GM11168 (cell line): ENCODE measurements around the gene RALGAPA2.

Experiments
- in situ Hi-C: fragments of 300-500 bp; cut with MboI; formaldehyde crosslinking; loops from one replicate; pipeline ENCODE4 v1.12.0; 2022; ENCODE audit warnings: low sequenced_read_pairs; ENCODE audit not compliant: unreplicated experiment

Gene RALGAPA2

DNA sequence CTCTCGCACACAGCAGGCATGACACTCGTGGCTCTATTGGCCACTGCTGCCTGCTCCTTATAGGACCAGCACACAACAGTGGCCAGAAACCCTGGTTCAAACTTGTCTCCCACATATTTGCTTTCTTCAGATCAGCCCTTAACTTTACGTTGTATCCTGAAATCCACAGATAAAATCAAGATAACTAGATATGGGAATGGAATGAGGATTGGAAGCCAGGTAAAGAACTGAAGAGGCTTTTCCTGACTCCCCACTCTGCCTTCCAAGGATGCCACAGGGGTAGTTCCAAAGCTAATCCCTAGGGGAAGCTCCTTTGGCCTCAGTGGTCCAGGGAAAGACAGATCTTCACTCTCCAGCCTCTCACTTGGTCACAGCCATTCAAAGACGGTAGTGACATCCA, 258.1 kb downstream of the RALGAPA2 start:
- in situ Hi-C loops: no loop called here

DNA sequence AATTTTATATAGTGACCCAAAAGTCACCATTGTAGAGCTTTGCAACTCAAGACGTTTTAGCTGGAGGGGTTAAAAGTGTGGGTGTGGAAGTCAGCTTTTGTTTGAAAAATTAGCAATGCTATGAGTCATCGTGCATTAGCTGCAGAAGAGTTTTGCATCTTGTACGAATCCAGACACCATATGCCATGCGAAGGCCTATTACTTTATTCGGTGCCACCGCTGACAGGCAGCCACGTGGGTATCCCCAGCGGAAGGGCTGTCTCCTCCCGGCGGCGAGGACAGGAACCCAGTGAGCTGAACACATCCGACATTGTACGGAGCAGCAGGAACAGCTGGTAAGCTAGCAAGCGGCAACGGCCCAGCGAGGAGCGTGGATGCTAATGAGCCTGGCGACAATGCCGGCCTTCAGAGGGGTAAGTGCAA, 260.2 kb downstream of the RALGAPA2 start:
- in situ Hi-C loops: no loop called here

- in situ Hi-C loops: no loop called here
Observed at GRCh38 chr20:20450521-20450920, 261.9 kb downstream of the RALGAPA2 start.

DNA sequence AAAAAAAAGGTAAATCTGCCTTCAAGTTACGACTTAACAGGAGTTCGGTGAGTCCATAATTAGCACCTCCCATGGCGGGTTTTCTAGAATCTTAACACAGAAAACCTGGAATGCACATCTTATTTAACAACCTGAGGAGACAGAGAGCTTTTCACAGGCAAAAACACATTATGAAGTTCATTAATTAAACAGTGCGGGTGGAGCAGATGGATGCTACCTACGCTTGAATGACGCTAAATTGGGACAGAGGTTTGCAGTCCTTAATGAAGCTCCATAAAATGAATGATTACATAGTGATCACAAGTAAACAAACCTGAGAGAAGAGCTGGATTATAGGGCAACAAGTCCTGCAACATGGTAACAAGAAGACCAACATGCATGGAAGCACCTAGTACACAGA, 263.6 kb downstream of the RALGAPA2 start:
- in situ Hi-C loops: no loop called here

DNA sequence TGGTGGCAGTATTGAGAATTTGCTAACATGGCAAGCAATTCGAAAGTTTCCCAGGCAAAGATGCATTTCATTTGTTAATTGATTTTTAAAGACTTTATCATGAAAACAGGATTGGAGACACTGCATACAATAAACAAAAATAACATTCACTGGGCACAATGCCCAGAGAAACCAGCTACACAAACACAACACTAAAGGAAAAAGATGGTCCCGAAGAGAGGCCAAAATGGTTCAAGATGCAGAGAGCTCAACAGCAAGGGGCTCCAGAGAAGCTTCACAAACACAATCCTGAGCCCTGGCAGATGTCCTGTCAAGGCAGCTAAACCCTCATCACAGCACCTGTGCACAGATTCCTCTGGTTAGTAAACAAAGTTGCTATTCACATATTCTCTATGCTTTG, 265.2 kb downstream of the RALGAPA2 start:
- in situ Hi-C loops: no loop called here

DNA sequence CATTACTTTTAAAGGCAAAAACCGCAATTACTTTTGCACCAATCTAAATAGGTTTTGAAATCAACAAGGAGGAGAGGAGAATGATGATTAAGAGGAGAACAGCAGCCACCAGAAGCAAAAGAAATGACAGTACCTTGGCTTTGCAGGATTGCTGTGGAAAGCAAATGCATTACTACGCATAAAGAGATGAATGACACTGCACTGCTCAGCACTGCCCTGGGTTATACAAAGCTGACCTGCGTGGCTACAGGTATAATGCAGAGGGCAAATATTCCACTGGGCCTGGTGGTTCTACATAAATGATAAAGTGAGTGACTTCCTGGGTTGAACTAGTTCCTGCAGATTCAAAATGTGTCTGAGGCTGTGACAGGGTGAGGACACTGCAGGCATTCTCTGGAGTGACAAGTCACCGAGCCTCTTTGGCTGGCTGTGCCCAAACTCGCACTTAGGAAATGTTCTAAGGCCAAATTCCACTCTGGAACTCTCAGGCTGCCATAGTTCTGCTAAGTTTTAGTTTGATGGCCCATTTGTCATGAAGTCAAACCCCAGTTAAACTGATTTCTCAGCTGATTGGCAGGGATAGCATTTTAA, 265.9 kb downstream of the RALGAPA2 start:
- in situ Hi-C loops: no loop called here

- in situ Hi-C loops: no loop called here
Observed at GRCh38 chr20:20446001-20446400, 266.4 kb downstream of the RALGAPA2 start.

- in situ Hi-C loops: no loop called here
Observed at GRCh38 chr20:20443504-20443903, 268.9 kb downstream of the RALGAPA2 start.

DNA sequence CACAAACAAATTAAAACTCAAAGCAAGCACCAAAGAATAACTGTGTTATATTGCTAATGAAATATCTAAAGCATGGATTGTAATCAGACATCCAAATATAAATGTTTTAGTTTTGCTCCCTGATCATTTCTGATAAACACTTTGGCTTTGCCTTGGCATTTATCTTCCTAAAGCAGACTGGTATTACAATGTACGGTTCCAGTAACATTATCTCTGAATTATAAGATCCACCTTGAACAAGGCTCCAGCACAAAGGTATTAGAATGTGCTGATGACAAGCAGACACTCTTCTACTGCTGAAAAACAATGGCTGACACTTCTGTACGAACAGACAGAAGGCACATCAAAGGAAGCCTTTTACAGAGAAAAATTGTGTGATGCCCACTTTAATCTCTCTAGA, 270.0 kb downstream of the RALGAPA2 start:
- in situ Hi-C loops: no loop called here

GRCh38 chr20:20440886-20441658, 271.4 kb downstream of the RALGAPA2 start:
- in situ Hi-C loops: no loop called here

DNA sequence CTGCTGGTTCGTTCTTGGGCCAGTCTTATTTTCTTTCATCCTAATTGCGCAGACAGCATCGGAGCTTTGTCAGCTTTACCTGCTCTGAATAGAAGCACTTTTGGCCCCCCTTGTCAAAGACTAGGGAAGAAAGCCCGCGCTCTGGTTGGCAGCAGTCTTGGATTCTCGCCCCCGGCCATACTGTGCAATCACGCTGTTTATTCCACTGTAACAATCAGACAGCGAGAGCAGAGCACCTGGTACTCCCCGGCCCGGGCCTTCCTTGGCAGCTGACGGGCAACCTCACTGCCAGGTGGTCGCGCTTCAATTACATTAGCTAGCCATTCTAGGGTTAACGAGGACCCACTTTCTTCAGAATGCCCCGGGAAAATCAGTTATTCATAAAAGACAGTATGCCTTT, 272.0 kb downstream of the RALGAPA2 start:
- in situ Hi-C loops: no loop called here

DNA sequence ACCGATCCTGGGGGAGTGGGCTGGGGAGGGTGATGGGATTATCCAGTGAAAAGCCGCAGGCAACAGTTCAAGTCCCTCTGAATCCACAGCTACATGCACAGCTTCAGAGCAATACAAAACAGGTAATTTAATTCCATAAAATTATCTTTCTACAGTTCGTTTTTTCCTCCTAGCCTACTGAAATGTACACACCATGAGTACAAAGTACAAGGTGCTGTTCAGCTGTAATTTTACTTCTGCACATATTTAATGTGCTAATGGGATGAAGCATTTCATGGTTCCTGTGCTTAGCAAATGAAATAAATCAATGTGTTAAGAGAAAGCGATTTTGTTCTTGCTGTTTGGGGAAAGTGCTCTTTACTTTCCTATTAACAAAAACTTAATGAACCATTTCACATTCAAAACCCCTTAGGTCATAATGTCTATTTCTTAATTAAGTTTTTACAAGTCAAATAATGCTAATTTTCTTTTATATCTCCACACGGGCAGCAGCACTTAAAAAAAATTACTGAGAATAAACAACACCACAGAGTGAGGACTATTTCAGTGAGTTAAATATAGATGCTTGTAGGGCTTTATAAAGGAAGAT, 272.7 kb downstream of the RALGAPA2 start:
- in situ Hi-C loops: no loop called here

GRCh38 chr20:20437314-20437713, 275.1 kb downstream of the RALGAPA2 start:
- in situ Hi-C loops: no loop called here

GRCh38 chr20:20436689-20437088, 275.8 kb downstream of the RALGAPA2 start:
- in situ Hi-C loops: no loop called here

DNA sequence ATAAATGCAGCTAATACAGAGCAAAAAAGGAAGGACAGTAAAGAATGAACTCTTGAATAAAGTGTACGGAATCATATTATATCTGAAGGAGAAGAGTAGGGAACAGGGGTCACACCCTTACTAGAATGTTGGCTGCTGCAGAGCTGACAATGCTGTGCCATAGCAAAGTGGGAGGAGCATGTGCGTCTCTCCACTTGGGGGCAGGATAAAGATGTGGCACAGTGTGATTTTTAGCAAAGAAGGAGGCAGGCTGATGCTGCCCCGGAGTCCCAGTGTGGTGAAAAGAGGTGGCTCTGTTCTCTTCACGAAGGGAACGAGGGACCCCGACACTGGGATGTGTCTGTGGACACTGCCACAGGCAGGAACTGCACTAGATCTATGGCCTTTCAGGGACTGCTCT, 277.0 kb downstream of the RALGAPA2 start:
- in situ Hi-C loops: no loop called here

- in situ Hi-C loops: no loop called here
Observed at GRCh38 chr20:20432618-20433286, 279.7 kb downstream of the RALGAPA2 start.

DNA sequence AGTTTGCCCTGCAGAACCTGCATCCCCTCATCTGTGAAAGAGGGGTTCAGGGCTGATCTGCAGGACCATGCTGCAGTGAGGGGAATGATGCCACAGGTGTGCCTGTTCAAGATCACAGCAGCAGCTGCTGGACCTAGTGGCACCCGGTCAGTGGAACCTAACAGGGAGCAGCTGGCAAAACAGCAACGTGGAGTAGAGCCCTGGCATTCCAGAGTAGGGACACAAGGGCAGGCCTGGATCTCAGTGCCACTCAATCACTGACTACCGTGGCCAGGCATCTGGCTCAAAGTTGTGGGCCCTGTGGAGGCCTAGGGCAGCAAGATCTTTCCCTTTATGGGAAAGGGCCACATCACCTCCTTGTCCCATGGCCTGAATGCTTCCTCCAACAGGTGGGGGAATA, 282.4 kb downstream of the RALGAPA2 start:
- in situ Hi-C loops: no loop called here

GRCh38 chr20:20428067-20428466, 284.4 kb downstream of the RALGAPA2 start:
- in situ Hi-C loops: no loop called here

GRCh38 chr20:20427227-20427864, 285.1 kb downstream of the RALGAPA2 start:
- in situ Hi-C loops: no loop called here

DNA sequence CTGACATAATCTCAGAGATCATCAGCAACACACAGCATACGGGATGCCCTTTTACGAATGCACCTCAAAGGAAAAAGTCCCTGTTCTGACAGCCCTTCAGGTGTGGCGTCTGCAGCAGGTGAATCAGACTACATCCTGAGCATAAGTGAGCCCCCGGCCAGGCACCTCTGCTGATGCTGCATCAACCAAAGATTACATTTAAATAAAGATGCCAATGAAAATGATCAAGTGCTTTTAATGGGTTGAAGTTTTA, 285.9 kb downstream of the RALGAPA2 start:
- in situ Hi-C loops: no loop called here
